GM23338 (cell line): Measurements from ENCODE around the gene EFCAB6. TPM values are rescaled to one million over a fixed set of nuclear protein-coding genes. Genes with fewer than 3 reads are reported as not detected.

Experiments used
- ATAC-seq: fragments of 200-7000 bp; cut with Tn5 transposase; 3 replicates; pipeline ENCODE4 v1.9.1; 2020
- DNase-seq: peaks from one replicate; pipeline ENCODE4 v3.0.0-alpha.2; 2015; ENCODE audit warnings: low spot score
- H2AFZ ChIP-seq: fragments of 200-600 bp; sonication (generic); 2 replicates; pipeline ENCODE4 v1.8.0; 2016; ENCODE audit warnings: antibody characterized with exemption, mild to moderate bottlenecking, moderate library complexity
- H3F3A ChIP-seq: fragments of 200-600 bp; sonication (generic); replicated peaks from 2 replicates; pipeline ENCODE4 v1.8.0; 2017; ENCODE audit warnings: antibody characterized with exemption, mixed run types, low read depth
- H3K27ac ChIP-seq: fragments of 200-600 bp; sonication (generic); 2 replicates; pipeline ENCODE4 v1.6.1; 2016; ENCODE audit warnings: low read depth
- H3K27me3 ChIP-seq: fragments of 200-600 bp; sonication (generic); 2 replicates; pipeline ENCODE4 v1.8.0; 2016; ENCODE audit warnings: mild to moderate bottlenecking, mixed run types, moderate library complexity; ENCODE audit not compliant: insufficient read depth
- H3K36me3 ChIP-seq: fragments of 200-600 bp; sonication (generic); 2 replicates; pipeline ENCODE4 v1.8.0; 2016; ENCODE audit warnings: mild to moderate bottlenecking; ENCODE audit not compliant: insufficient read depth
- H3K4me1 ChIP-seq: fragments of 200-600 bp; sonication (generic); 2 replicates; pipeline ENCODE4 v1.8.0; 2016; ENCODE audit warnings: mild to moderate bottlenecking, moderate library complexity; ENCODE audit not compliant: insufficient read depth
- H3K4me2 ChIP-seq: fragments of 200-600 bp; sonication (generic); 2 replicates; pipeline ENCODE4 v1.7.1; 2017; ENCODE audit warnings: mixed run types
- H3K4me3 ChIP-seq: fragments of 200-600 bp; sonication (generic); 2 replicates; pipeline ENCODE4 v1.6.1; 2016; ENCODE audit warnings: mixed run types
- H3K79me2 ChIP-seq: fragments of 200-600 bp; sonication (generic); replicated peaks from 2 replicates; pipeline ENCODE4 v1.8.0; 2017; ENCODE audit warnings: mild to moderate bottlenecking; ENCODE audit not compliant: insufficient read depth
- H3K9me2 ChIP-seq: fragments of 200-600 bp; sonication (generic); 2 replicates; pipeline ENCODE4 v1.8.0; 2017; ENCODE audit not compliant: insufficient read depth
- H4K20me1 ChIP-seq: fragments of 200-600 bp; sonication (generic); replicated peaks from 2 replicates; pipeline ENCODE4 v1.8.0; 2017; ENCODE audit warnings: mild to moderate bottlenecking; ENCODE audit not compliant: insufficient read depth
- H3K27ac Mint-ChIP-seq: 2 replicates; pipeline ENCODE4 v1.8.0; 2020; ENCODE audit warnings: inconsistent platforms, mild to moderate bottlenecking, moderate library complexity, mixed read lengths
- H3K27me3 Mint-ChIP-seq: 3 replicates; pipeline ENCODE4 v1.8.0; 2022; ENCODE audit warnings: low read depth, mild to moderate bottlenecking, moderate library complexity, mixed read lengths, inconsistent platforms; ENCODE audit not compliant: insufficient read depth, poor library complexity
- H3K36me3 Mint-ChIP-seq: 3 replicates; pipeline ENCODE4 v1.8.0; 2021; ENCODE audit warnings: low read depth, mild to moderate bottlenecking, inconsistent platforms, moderate library complexity, mixed read lengths
- H3K4me1 Mint-ChIP-seq: 3 replicates; pipeline ENCODE4 v1.8.0; 2020; ENCODE audit warnings: mild to moderate bottlenecking, inconsistent platforms, mixed read lengths
- H3K4me3 Mint-ChIP-seq: 3 replicates; pipeline ENCODE4 v1.8.0; 2021; ENCODE audit warnings: moderate library complexity, mild to moderate bottlenecking, inconsistent platforms, mixed read lengths
- H3K9me3 Mint-ChIP-seq: 3 replicates; pipeline ENCODE4 v1.8.0; 2020; ENCODE audit warnings: moderate library complexity, mild to moderate bottlenecking, inconsistent platforms, mixed read lengths
- EZH2 ChIP-seq: fragments of 200-600 bp; sonication (generic); IDR thresholded peaks from one replicate; pipeline ENCODE4 v1.8.0; 2017; ENCODE audit warnings: antibody characterized with exemption, mild to moderate bottlenecking, low read depth; ENCODE audit not compliant: unreplicated experiment
- EZH2phosphoT487 ChIP-seq: fragments of 200-600 bp; sonication (generic); IDR thresholded peaks from one replicate; pipeline ENCODE4 v1.8.1; 2018; ENCODE audit warnings: antibody characterized with exemption; ENCODE audit not compliant: unreplicated experiment
- JUNB ChIP-seq: IDR thresholded peaks from one replicate; pipeline ENCODE4 v1.6.1; 2016; ENCODE audit warnings: antibody characterized with exemption; ENCODE audit not compliant: unreplicated experiment
- NANOG ChIP-seq: IDR thresholded peaks from 2 replicates; pipeline ENCODE4 v1.6.1; 2016; ENCODE audit warnings: antibody characterized with exemption, borderline replicate concordance
- POLR2AphosphoS5 ChIP-seq: IDR thresholded peaks from 2 replicates; pipeline ENCODE4 v1.6.1; 2016; ENCODE audit warnings: antibody characterized with exemption, low read depth
- STAT1 ChIP-seq: IDR thresholded peaks from one replicate; pipeline ENCODE4 v1.6.1; 2016; ENCODE audit warnings: antibody characterized with exemption; ENCODE audit not compliant: unreplicated experiment
- ZNF114 ChIP-seq: fragments of 250-450 bp; sonication (Bioruptor Pico); IDR thresholded peaks from 2 replicates; pipeline ENCODE4 v1.5.0; 2020; ENCODE audit warnings: mild to moderate bottlenecking, moderate library complexity
- ZNF331 ChIP-seq: fragments of 250-450 bp; sonication (Bioruptor Pico); IDR thresholded peaks from 2 replicates; pipeline ENCODE4 v1.5.0; 2020; ENCODE audit warnings: low read depth, mild to moderate bottlenecking, moderate library complexity
- polyA plus RNA-seq: library from polyadenylated mRNA; unstranded; fragments of >200 nt; fragmentation: Nextera tagmentation; extraction: Ambion mirVana; gene quantifications from 2 replicates; pipeline ENCODE4 v1.2.1, GENCODE V29; 2016
- total RNA-seq: library from RNA; depleted of rRNA; stranded (reverse); fragments of >200 nt; shearing (Covaris generic); gene quantifications from 2 replicates; pipeline ENCODE4 v1.2.3, GENCODE V29; 2014
- TF ChIP-seq, protein P1 (sequence below), 2 experiments: fragments of 200-600 bp in 1 of 2; sonication (generic) in 1 of 2; conservative IDR thresholded peaks; 2 replicates each; pipeline versions ENCODE4 v1.5.1 to v1.6.1; 2016 to 2017; ENCODE audit warnings: antibody characterized with exemption in 2 of 2, low read depth in 2 of 2, mild to moderate bottlenecking in 2 of 2, moderate library complexity in 1 of 2
- TF ChIP-seq, protein P2 (sequence below): fragments of 250-450 bp; sonication (Bioruptor Pico); IDR thresholded peaks from 2 replicates; pipeline ENCODE4 v1.5.0; 2020; ENCODE audit warnings: mild to moderate bottlenecking, moderate library complexity
- TF ChIP-seq, protein P3 (sequence below): IDR thresholded peaks from one replicate; pipeline ENCODE4 v1.6.1; 2018; ENCODE audit warnings: antibody characterized with exemption; ENCODE audit not compliant: unreplicated experiment
- TF ChIP-seq, protein P4 (sequence below): IDR thresholded peaks from 2 replicates; pipeline ENCODE4 v1.6.1; 2016; ENCODE audit warnings: antibody characterized with exemption

EFCAB6 gene
- total and polyA plus RNA-seq, 2 experiments from 2014 or later = 1.1 to 1.8 TPM

DNA sequence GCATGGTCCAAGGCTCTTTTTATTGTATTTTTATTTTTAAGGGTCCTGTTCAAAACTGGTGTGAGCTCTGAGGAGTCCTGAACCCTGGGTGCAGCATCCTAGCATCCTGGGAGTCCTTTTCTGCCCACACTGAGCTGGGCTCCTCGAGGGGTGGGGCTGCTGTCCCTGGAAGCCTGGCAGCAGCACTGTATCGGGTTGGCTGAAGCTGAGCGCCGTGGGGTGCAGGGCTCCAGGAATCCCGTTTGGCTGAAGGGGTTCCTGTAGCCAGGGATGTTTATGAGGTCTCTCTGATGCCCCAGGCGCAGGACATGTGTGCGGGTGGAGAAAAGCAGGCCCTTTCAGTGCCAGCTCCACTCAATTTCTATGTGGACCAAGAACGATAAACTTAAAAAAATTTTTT is 304.9 kb downstream of the EFCAB6 start:
- H3K9me3 Mint-ChIP-seq = peaks cover 4% of the 10 kb centered on the region; the same call in 1 of the 3 replicates
- no peaks in the 10 kb centered on the region for H3K4me1 ChIP-seq
- peaks cover 6% of the 10 kb centered on the region for H3K27me3 Mint-ChIP-seq
- no peaks in the 10 kb centered on the region for H3K27me3 ChIP-seq
- H3K27ac ChIP-seq = no peak overlapping the region
- no peak for DNase-seq
- H3K79me2 ChIP-seq = no peaks in the 10 kb centered on the region
- H2AFZ ChIP-seq = no peak overlapping the region
- no peak overlapping the region for H3K4me2 ChIP-seq
- no peaks in the 10 kb centered on the region for H3K4me1 Mint-ChIP-seq
- H3K4me3 Mint-ChIP-seq = no peak overlapping the region
- no peak overlapping the region for H3K27ac Mint-ChIP-seq
- H3K36me3 Mint-ChIP-seq = no peaks in the 10 kb centered on the region
- ATAC-seq = no peak
- H4K20me1 ChIP-seq = no peaks in the 10 kb centered on the region
- no peak overlapping the region for H3K4me3 ChIP-seq
- H3K9me2 ChIP-seq = peaks cover 15% of the 10 kb centered on the region; the same call in 1 of the 2 replicates
- TF ChIP-seq JUNB = no peak
- TF ChIP-seq ZNF331 (CRISPR knock-in tag) = no peak
- TF ChIP-seq, protein P1, sequence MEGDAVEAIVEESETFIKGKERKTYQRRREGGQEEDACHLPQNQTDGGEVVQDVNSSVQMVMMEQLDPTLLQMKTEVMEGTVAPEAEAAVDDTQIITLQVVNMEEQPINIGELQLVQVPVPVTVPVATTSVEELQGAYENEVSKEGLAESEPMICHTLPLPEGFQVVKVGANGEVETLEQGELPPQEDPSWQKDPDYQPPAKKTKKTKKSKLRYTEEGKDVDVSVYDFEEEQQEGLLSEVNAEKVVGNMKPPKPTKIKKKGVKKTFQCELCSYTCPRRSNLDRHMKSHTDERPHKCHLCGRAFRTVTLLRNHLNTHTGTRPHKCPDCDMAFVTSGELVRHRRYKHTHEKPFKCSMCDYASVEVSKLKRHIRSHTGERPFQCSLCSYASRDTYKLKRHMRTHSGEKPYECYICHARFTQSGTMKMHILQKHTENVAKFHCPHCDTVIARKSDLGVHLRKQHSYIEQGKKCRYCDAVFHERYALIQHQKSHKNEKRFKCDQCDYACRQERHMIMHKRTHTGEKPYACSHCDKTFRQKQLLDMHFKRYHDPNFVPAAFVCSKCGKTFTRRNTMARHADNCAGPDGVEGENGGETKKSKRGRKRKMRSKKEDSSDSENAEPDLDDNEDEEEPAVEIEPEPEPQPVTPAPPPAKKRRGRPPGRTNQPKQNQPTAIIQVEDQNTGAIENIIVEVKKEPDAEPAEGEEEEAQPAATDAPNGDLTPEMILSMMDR (conservative IDR thresholded peaks at IDR 0.05; ENCODE audit: low read depth in 2 of 2) = no peak
- no peak for TF ChIP-seq EZH2
- TF ChIP-seq NANOG = no peak
- TF ChIP-seq ZNF114 = no peak
- TF ChIP-seq EZH2phosphoT487 = no peak
- TF ChIP-seq, protein P2, sequence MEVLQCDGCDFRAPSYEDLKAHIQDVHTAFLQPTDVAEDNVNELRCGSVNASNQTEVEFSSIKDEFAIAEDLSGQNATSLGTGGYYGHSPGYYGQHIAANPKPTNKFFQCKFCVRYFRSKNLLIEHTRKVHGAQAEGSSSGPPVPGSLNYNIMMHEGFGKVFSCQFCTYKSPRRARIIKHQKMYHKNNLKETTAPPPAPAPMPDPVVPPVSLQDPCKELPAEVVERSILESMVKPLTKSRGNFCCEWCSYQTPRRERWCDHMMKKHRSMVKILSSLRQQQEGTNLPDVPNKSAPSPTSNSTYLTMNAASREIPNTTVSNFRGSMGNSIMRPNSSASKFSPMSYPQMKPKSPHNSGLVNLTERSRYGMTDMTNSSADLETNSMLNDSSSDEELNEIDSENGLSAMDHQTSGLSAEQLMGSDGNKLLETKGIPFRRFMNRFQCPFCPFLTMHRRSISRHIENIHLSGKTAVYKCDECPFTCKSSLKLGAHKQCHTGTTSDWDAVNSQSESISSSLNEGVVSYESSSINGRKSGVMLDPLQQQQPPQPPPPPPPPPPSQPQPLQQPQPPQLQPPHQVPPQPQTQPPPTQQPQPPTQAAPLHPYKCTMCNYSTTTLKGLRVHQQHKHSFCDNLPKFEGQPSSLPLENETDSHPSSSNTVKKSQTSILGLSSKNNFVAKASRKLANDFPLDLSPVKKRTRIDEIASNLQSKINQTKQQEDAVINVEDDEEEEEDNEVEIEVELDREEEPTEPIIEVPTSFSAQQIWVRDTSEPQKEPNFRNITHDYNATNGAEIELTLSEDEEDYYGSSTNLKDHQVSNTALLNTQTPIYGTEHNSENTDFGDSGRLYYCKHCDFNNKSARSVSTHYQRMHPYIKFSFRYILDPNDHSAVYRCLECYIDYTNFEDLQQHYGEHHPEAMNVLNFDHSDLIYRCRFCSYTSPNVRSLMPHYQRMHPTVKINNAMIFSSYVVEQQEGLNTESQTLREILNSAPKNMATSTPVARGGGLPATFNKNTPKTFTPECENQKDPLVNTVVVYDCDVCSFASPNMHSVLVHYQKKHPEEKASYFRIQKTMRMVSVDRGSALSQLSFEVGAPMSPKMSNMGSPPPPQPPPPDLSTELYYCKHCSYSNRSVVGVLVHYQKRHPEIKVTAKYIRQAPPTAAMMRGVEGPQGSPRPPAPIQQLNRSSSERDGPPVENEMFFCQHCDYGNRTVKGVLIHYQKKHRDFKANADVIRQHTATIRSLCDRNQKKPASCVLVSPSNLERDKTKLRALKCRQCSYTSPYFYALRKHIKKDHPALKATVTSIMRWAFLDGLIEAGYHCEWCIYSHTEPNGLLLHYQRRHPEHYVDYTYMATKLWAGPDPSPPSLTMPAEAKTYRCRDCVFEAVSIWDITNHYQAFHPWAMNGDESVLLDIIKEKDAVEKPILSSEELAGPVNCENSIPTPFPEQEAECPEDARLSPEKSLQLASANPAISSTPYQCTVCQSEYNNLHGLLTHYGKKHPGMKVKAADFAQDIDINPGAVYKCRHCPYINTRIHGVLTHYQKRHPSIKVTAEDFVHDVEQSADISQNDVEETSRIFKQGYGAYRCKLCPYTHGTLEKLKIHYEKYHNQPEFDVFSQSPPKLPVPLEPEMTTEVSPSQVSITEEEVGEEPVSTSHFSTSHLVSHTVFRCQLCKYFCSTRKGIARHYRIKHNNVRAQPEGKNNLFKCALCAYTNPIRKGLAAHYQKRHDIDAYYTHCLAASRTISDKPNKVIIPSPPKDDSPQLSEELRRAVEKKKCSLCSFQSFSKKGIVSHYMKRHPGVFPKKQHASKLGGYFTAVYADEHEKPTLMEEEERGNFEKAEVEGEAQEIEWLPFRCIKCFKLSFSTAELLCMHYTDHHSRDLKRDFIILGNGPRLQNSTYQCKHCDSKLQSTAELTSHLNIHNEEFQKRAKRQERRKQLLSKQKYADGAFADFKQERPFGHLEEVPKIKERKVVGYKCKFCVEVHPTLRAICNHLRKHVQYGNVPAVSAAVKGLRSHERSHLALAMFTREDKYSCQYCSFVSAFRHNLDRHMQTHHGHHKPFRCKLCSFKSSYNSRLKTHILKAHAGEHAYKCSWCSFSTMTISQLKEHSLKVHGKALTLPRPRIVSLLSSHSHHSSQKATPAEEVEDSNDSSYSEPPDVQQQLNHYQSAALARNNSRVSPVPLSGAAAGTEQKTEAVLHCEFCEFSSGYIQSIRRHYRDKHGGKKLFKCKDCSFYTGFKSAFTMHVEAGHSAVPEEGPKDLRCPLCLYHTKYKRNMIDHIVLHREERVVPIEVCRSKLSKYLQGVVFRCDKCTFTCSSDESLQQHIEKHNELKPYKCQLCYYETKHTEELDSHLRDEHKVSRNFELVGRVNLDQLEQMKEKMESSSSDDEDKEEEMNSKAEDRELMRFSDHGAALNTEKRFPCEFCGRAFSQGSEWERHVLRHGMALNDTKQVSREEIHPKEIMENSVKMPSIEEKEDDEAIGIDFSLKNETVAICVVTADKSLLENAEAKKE = no peak
- TF ChIP-seq, protein P3, sequence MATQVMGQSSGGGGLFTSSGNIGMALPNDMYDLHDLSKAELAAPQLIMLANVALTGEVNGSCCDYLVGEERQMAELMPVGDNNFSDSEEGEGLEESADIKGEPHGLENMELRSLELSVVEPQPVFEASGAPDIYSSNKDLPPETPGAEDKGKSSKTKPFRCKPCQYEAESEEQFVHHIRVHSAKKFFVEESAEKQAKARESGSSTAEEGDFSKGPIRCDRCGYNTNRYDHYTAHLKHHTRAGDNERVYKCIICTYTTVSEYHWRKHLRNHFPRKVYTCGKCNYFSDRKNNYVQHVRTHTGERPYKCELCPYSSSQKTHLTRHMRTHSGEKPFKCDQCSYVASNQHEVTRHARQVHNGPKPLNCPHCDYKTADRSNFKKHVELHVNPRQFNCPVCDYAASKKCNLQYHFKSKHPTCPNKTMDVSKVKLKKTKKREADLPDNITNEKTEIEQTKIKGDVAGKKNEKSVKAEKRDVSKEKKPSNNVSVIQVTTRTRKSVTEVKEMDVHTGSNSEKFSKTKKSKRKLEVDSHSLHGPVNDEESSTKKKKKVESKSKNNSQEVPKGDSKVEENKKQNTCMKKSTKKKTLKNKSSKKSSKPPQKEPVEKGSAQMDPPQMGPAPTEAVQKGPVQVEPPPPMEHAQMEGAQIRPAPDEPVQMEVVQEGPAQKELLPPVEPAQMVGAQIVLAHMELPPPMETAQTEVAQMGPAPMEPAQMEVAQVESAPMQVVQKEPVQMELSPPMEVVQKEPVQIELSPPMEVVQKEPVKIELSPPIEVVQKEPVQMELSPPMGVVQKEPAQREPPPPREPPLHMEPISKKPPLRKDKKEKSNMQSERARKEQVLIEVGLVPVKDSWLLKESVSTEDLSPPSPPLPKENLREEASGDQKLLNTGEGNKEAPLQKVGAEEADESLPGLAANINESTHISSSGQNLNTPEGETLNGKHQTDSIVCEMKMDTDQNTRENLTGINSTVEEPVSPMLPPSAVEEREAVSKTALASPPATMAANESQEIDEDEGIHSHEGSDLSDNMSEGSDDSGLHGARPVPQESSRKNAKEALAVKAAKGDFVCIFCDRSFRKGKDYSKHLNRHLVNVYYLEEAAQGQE = no peak
- TF ChIP-seq, protein P4, sequence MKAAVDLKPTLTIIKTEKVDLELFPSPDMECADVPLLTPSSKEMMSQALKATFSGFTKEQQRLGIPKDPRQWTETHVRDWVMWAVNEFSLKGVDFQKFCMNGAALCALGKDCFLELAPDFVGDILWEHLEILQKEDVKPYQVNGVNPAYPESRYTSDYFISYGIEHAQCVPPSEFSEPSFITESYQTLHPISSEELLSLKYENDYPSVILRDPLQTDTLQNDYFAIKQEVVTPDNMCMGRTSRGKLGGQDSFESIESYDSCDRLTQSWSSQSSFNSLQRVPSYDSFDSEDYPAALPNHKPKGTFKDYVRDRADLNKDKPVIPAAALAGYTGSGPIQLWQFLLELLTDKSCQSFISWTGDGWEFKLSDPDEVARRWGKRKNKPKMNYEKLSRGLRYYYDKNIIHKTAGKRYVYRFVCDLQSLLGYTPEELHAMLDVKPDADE = no peak
- TF ChIP-seq STAT1 = no peak
- TF ChIP-seq POLR2AphosphoS5 = no peak
- no peaks in the 10 kb centered on the region for H3F3A ChIP-seq
- no peaks in the 10 kb centered on the region for H3K36me3 ChIP-seq
